ENCODE data around the gene MAPK11.

Gene MAPK11

GRCh38 chr22:50229370-50229769, 40.8 kb downstream of the MAPK11 start (continued):
- TF ChIP-seq CREB5 (CRISPR knock-in tag; IDR thresholded peaks at IDR 0.05; ENCODE audit: low read depth) (no peak), PATZ1 (CRISPR knock-in tag; IDR thresholded peaks at IDR 0.05; ENCODE audit: borderline replicate concordance) (no peak), SNAI2 (CRISPR knock-in tag; IDR thresholded peaks at IDR 0.05) (no peak), POU6F1 (CRISPR knock-in tag; IDR thresholded peaks at IDR 0.05; ENCODE audit: borderline replicate concordance, low read depth) (no peak)

- no peak for ATAC-seq
- no peak for TF ChIP-seq POU6F1 (CRISPR knock-in tag; IDR thresholded peaks at IDR 0.05; ENCODE audit: borderline replicate concordance, low read depth)
- no peak for TF ChIP-seq PATZ1 (CRISPR knock-in tag; IDR thresholded peaks at IDR 0.05; ENCODE audit: borderline replicate concordance)
- no peak for TF ChIP-seq ZNF565 (CRISPR knock-in tag; conservative IDR thresholded peaks at IDR 0.05; ENCODE audit: low read depth)
- TF ChIP-seq ARNTL (CRISPR knock-in tag; IDR thresholded peaks at IDR 0.05; ENCODE audit: borderline replicate concordance, low read depth), result no peak
- TF ChIP-seq ESRRG (CRISPR knock-in tag; IDR thresholded peaks at IDR 0.05), result no peak
- TF ChIP-seq PPARA (CRISPR knock-in tag; IDR thresholded peaks at IDR 0.05; ENCODE audit: borderline replicate concordance), result no peak
- TF ChIP-seq TSHZ2 (CRISPR knock-in tag; IDR thresholded peaks at IDR 0.05), result no peak
- TF ChIP-seq GLIS3 (CRISPR knock-in tag; IDR thresholded peaks at IDR 0.05), result no peak
- no peak for TF ChIP-seq CSDC2 (CRISPR knock-in tag; IDR thresholded peaks at IDR 0.05)
- TF ChIP-seq ISL1 (CRISPR knock-in tag; IDR thresholded peaks at IDR 0.05), result no peak
- TF ChIP-seq TCF4 (CRISPR knock-in tag; IDR thresholded peaks at IDR 0.05; ENCODE audit: borderline replicate concordance), result no peak
- TF ChIP-seq CREB5 (CRISPR knock-in tag; IDR thresholded peaks at IDR 0.05; ENCODE audit: low read depth), result no peak
- TF ChIP-seq TOX (CRISPR knock-in tag; IDR thresholded peaks at IDR 0.05; ENCODE audit: borderline replicate concordance), result no peak
- TF ChIP-seq SNAI2 (CRISPR knock-in tag; IDR thresholded peaks at IDR 0.05), result no peak
- TF ChIP-seq BACH2 (CRISPR knock-in tag; IDR thresholded peaks at IDR 0.05; ENCODE audit: borderline replicate concordance), result no peak
Observed at GRCh38 chr22:50228366-50228765, 41.8 kb downstream of the MAPK11 start.

Data from SK-N-SH treated with all-trans-retinoic acid at 6 μM for 48 hours (cell line).